RWPE1 (cell line): ENCODE data around the gene ABI3.
A peak's percentile ranks its signal among the peaks of the same experiment; 100 is the strongest.

Experiments
- CTCF ChIA-PET: fragments of 350-600 bp; sonication (Branson Sonifier 250); formaldehyde crosslinking; extraction: SDS; loops from one replicate; lab custom pipeline; 2021; lab: Yijun Ruan, JAX
- POLR2A ChIA-PET: fragments of 400-600 bp; formaldehyde crosslinking; extraction: SDS; loops from one replicate; lab custom pipeline; 2020; ENCODE audit warnings: antibody characterized with exemption; ENCODE audit not compliant: low non-redundant PET; lab: Yijun Ruan, JAX
- DNase-seq: peaks from one replicate; pipeline ENCODE4 v3.0.0; 2012; ENCODE audit warnings: low spot score
- H3K27ac ChIP-seq: fragments of 450-650 bp; 2 replicates; pipeline ENCODE4 v1.5.1; 2017
- TF ChIP-seq, protein P1 (sequence below): fragments of 450-650 bp; conservative IDR thresholded peaks from 2 replicates; pipeline ENCODE4 v1.5.1; 2017; ENCODE audit warnings: low read depth, mild to moderate bottlenecking

Gene ABI3

GRCh38 chr17:49190932-49191331, 19.6 kb upstream of the ABI3 start:
- ChIA-PET CTCF (interaction anchor here (0.9 to 2.3 kb wide), 4 partner anchors 11 to 100 kb away, joined by 3 to 7 read pairs (median 4); no protein-coding TSS in a partner anchor), POLR2A (no interaction called here)
- TF ChIP-seq, protein P1, sequence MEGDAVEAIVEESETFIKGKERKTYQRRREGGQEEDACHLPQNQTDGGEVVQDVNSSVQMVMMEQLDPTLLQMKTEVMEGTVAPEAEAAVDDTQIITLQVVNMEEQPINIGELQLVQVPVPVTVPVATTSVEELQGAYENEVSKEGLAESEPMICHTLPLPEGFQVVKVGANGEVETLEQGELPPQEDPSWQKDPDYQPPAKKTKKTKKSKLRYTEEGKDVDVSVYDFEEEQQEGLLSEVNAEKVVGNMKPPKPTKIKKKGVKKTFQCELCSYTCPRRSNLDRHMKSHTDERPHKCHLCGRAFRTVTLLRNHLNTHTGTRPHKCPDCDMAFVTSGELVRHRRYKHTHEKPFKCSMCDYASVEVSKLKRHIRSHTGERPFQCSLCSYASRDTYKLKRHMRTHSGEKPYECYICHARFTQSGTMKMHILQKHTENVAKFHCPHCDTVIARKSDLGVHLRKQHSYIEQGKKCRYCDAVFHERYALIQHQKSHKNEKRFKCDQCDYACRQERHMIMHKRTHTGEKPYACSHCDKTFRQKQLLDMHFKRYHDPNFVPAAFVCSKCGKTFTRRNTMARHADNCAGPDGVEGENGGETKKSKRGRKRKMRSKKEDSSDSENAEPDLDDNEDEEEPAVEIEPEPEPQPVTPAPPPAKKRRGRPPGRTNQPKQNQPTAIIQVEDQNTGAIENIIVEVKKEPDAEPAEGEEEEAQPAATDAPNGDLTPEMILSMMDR, result no peak
- no peak for DNase-seq
- peak overlapping the region; percentile 52 for H3K27ac ChIP-seq

DNA sequence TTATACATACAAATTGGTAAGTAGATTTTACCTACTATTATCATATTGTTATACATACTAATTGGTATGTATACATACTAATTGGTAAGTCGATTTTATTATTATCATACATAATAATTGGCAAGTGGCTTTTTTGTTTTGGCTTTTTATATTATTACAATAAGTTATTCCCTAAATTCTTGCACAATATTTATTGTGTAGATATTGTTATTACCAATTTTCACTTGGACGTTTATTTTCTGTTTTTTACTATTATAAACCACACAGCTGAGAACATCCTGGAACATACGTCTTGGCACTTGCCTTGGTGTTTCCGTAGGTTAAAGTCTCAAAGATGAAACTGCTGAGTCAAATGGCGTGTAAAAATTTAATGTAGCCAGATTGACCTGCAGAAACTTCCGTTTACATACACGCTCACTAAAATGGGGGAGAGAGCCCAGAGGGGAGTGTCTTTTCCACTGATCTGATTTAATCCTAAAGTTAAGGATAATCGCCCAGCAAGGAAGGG, 19.0 kb upstream of the ABI3 start:
- POLR2A ChIA-PET, result interaction anchor here (0.7 kb wide), 1 partner anchor 91 kb away, joined by 5 read pairs; no protein-coding TSS in a partner anchor

DNA sequence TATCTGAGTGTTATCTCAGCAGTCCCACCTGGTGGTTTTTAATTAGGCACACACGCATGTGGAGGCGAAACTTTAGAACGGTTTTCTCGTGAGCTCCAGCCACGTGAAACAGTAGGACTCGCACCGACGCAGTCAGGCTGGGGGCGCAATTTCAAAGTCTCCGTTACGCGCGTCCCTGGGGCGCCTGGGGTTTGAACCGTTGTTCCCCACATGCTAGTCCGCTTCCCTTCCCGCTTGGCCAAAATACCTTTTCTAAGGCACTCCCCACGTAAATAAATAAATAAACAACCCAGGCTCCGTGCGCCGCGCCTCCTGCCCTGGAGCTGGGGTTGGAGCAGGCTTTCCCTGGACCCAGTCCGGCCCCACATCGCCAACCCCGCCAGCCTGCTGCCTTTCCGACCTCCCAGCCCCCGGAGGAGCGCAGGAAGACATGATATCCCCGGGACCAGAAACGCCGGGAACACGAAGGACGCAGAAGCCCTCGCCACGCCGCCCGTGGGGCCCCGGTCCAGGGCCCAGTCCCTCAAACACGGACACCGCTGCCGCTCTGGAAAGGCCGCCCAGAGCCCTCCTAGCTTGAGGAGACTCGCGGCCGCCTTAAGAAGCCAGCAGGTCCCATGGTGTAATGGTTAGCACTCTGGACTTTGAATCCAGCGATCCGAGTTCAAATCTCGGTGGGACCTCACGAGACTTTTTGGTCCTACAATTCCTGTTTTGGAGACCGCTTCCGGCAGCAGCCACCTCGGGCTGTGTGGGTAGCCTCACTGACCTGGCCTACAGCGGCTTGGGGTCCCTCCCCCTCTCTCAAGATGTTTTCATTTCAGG, 18.4 kb upstream of the ABI3 start:
- H3K27ac ChIP-seq, result peak overlapping the region; percentile 99
- peak; percentile 61 for DNase-seq
- ChIA-PET POLR2A (interaction anchor here (0.7 kb wide), 1 partner anchor 91 kb away, joined by 5 read pairs; no protein-coding TSS in a partner anchor), CTCF (interaction anchor here (0.7 to 2.3 kb wide), 6 partner anchors 12 to 300 kb away, joined by 3 to 7 read pairs (median 3); partner anchors contain the start of gene ATP5MC1)
- TF ChIP-seq, protein P1, result peak; percentile 49

More for the DNA sequence above, 19.0 kb upstream of the ABI3 start:
- no peak for DNase-seq
- TF ChIP-seq, protein P1, result no peak
- CTCF ChIA-PET, result interaction anchor here (1.1 to 2.3 kb wide), 5 partner anchors 11 to 100 kb away, joined by 3 to 7 read pairs (median 3); no protein-coding TSS in a partner anchor
- H3K27ac ChIP-seq, result peak overlapping the region; percentile 99

DNA sequence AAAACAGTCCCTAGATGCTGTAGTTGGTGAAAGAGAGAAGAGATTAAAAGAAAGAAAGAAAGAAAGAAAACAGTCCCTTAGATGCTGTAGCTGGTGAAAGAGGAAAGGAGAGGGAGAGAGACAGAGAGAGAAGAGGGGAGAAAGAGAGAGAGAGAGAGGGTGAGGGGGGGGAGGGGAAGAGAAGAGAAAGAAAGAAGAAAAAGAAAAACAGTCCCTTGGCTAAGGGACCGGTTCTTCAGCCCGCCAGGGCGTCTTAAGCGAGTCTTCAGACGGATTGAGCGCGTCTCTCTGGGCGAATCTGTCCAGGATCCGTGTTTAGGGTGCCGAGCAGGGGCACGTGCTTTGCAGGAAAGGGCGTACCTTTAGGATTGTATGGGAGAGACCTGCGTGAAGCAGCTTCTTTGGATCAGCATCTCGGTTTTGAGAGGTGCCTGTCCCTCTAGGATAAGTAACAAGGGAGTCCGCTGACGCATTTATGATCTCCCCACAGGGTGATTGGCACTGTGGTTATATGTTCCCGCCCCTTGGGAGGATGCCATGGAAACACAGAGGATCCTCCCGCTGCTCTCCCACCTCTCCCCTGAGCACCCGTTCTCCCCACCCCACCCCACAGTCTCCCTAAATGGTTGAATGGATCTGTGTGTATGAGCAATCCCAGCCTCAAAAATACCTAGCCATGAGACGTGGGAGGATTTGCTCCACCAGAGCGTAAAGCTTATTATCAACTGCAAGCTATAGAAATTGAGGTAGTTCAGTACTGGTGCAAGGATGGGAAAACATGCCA, 16.8 kb upstream of the ABI3 start:
- peak overlapping the region; percentile 99 for H3K27ac ChIP-seq
- DNase-seq, result peak; percentile 20
- ChIA-PET CTCF (no interaction called here), POLR2A (interaction anchor here (0.7 kb wide), 1 partner anchor 138 kb away, joined by 4 read pairs; no protein-coding TSS in a partner anchor)
- TF ChIP-seq, protein P1, result no peak

DNA sequence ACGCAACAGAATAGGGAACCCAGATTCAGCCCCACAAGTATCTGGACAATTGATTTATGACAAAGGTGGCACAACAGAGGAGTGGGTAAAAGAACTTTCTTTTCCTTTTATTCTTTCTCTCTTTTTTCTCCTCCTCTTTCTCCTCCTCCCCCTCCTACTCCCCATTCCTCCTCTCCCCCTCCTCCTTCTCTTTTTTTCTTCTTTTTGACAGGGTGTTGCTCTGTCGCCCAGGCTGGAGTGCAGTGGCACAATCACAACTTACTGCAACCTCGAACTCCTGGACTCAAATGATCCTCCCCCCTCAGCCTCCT, 16.3 kb upstream of the ABI3 start:
- ChIA-PET POLR2A (interaction anchor here (0.7 kb wide), 1 partner anchor 138 kb away, joined by 4 read pairs; no protein-coding TSS in a partner anchor), CTCF (no interaction called here)
- TF ChIP-seq, protein P1, result no peak
- H3K27ac ChIP-seq, result peak overlapping the region; percentile 99
- no peak for DNase-seq

- CTCF ChIA-PET, result interaction anchor here (0.6 kb wide), 1 partner anchor 512 kb away, joined by 3 read pairs; the partner anchor contains the start of gene SLC35B1
- no peak for DNase-seq
- H3K27ac ChIP-seq, result no peak overlapping the region
- POLR2A ChIA-PET, result no interaction called here
- TF ChIP-seq, protein P1, result no peak
These were observed 14.8 kb upstream of the ABI3 start for GRCh38 chr17:49195751-49196150.
